CD14-positive monocyte (primary cell): ENCODE data around the gene KLF15. TPM values are rescaled to one million over a fixed set of nuclear protein-coding genes. Genes with fewer than 3 reads are reported as not detected.

Source experiments
- DNase-seq, 3 donors: peaks; one replicate each; pipeline ENCODE4 v3.0.0-alpha.2; 2011 to 2022
- H2AFZ ChIP-seq: 2 replicates; pipeline ENCODE4 v1.6.0; 2012; ENCODE audit warnings: mild to moderate bottlenecking, low read depth, low read length, inconsistent platforms; ENCODE audit not compliant: insufficient read depth, poor library complexity, severe bottlenecking
- H3K27ac ChIP-seq, 2 donors: 1 replicate in 1 of 2; 2 replicates in 1 of 2; pipeline ENCODE4 v1.5.1; 2012 to 2013; ENCODE audit warnings: low read length in 2 of 2, control low read depth in 1 of 2, inconsistent platforms in 1 of 2, low read depth in 1 of 2, mild to moderate bottlenecking in 1 of 2
- H3K27me3 ChIP-seq, 2 donors: one replicate each; pipeline versions ENCODE4 v1.6.0 to v1.6.1; 2011 to 2013; ENCODE audit warnings: low read length in 2 of 2; ENCODE audit not compliant: control insufficient read depth in 2 of 2, insufficient read depth in 2 of 2
- H3K36me3 ChIP-seq, 2 donors: replicated peaks in 1 of 2; 1 replicate in 1 of 2; 2 replicates in 1 of 2; pipeline versions ENCODE4 v1.5.1 to v1.6.1; 2012 to 2013; ENCODE audit warnings: low read length in 2 of 2, control low read depth in 1 of 2, inconsistent platforms in 1 of 2, mild to moderate bottlenecking in 1 of 2; ENCODE audit not compliant: insufficient read depth in 2 of 2, control insufficient read depth in 1 of 2
- H3K4me1 ChIP-seq, 2 donors: 1 replicate in 1 of 2; 2 replicates in 1 of 2; pipeline versions ENCODE4 v1.5.1 to v1.6.1; 2012 to 2013; ENCODE audit warnings: low read length in 2 of 2, control low read depth in 1 of 2, inconsistent platforms in 1 of 2, mild to moderate bottlenecking in 1 of 2, moderate library complexity in 1 of 2; ENCODE audit not compliant: insufficient read depth in 2 of 2, control insufficient read depth in 1 of 2
- H3K4me2 ChIP-seq: replicated peaks from 2 replicates; pipeline ENCODE3; 2012; ENCODE audit warnings: low read length, moderate library complexity, mild to moderate bottlenecking; ENCODE audit not compliant: poor library complexity, severe bottlenecking; ENCODE audit errors: extremely low read depth
- H3K4me3 ChIP-seq, 3 experiments: fragments of 200-600 bp in 1 of 3; sonication (generic) in 1 of 3; replicated peaks in 1 of 3; 1 replicate in 2 of 3; 2 replicates in 1 of 3; pipeline ENCODE4 v1.5.1; 2011 to 2013; ENCODE audit warnings: low read length in 3 of 3, mild to moderate bottlenecking in 3 of 3, control low read depth in 2 of 3, low read depth in 2 of 3, inconsistent platforms in 1 of 3, moderate library complexity in 1 of 3
- H3K79me2 ChIP-seq: 2 replicates; pipeline ENCODE4 v1.6.0; 2012; ENCODE audit warnings: mild to moderate bottlenecking, control low read depth, inconsistent platforms, low read length, moderate library complexity; ENCODE audit not compliant: insufficient read depth
- H3K9ac ChIP-seq: 2 replicates; pipeline ENCODE4 v1.6.0; 2017; ENCODE audit warnings: low read length, mild to moderate bottlenecking; ENCODE audit not compliant: insufficient read depth, poor library complexity, severe bottlenecking
- H3K9me3 ChIP-seq, 2 donors: replicated peaks in 1 of 2; 1 replicate in 1 of 2; 2 replicates in 1 of 2; pipeline versions ENCODE4 v1.5.1 to v1.6.1; 2012 to 2013; ENCODE audit warnings: low read length in 2 of 2, control low read depth in 1 of 2; ENCODE audit not compliant: control insufficient read depth in 1 of 2, insufficient read depth in 1 of 2
- H4K20me1 ChIP-seq: 2 replicates; pipeline ENCODE4 v1.6.0; 2012; ENCODE audit warnings: mild to moderate bottlenecking, low read length, control low read depth, moderate library complexity; ENCODE audit not compliant: insufficient read depth
- H3K27ac Mint-ChIP-seq, 7 donors: one replicate each; pipeline ENCODE4 v1.8.0; 2020; ENCODE audit warnings: mild to moderate bottlenecking in 7 of 7, mixed read lengths in 7 of 7, moderate library complexity in 6 of 7, inconsistent platforms in 2 of 7
- H3K27me3 Mint-ChIP-seq, 3 donors: one replicate each; pipeline ENCODE4 v1.8.0; 2021 to 2022; ENCODE audit warnings: low read depth in 3 of 3, mild to moderate bottlenecking in 3 of 3, mixed read lengths in 3 of 3, moderate library complexity in 3 of 3, inconsistent platforms in 1 of 3
- H3K36me3 Mint-ChIP-seq, 2 donors: one replicate each; pipeline ENCODE4 v1.8.0; 2020; ENCODE audit warnings: mixed read lengths in 2 of 2, inconsistent platforms in 1 of 2, mild to moderate bottlenecking in 1 of 2
- H3K4me1 Mint-ChIP-seq: one replicate; pipeline ENCODE4 v1.8.0; 2020; ENCODE audit warnings: mild to moderate bottlenecking, mixed read lengths
- H3K4me3 Mint-ChIP-seq, 2 donors: one replicate each; pipeline ENCODE4 v1.8.0; 2020; ENCODE audit warnings: mild to moderate bottlenecking in 2 of 2, mixed read lengths in 2 of 2, moderate library complexity in 1 of 2
- H3K9me3 Mint-ChIP-seq, 7 donors: one replicate each; pipeline ENCODE4 v1.8.0; 2020 to 2022; ENCODE audit warnings: mixed read lengths in 7 of 7, mild to moderate bottlenecking in 6 of 7, moderate library complexity in 6 of 7, inconsistent platforms in 2 of 7
- CTCF ChIP-seq: fragments of 200-600 bp; IDR thresholded peaks from one replicate; pipeline ENCODE4 v1.8.0; 2022; ENCODE audit warnings: antibody characterized with exemption, mild to moderate bottlenecking
- WGBS: methylation state at CpG from one replicate; pipeline ENCODE4 v1.1.5; 2013; ENCODE audit warnings: missing lambda C conversion rate; ENCODE audit not compliant: insufficient coverage; 5-methylcytosine and 5-hydroxymethylcytosine counted together
- intact Hi-C, 2 donors: fragments of 100-400 bp; cut with micrococcal nuclease; formaldehyde crosslinking; loops; one replicate each; pipeline versions ENCODE4 v1.15.0 to v1.15.1; 2023
- polyA plus RNA-seq, 3 donors: library from polyadenylated mRNA; depleted of rRNA in 1 of 3; unstranded in 2 of 3; stranded (reverse) in 1 of 3; fragments of 300-500 nt in 2 of 3; fragments of >200 nt in 1 of 3; fragmentation: Illumina TruSeq in 2 of 3; gene quantifications; 1 replicate in 2 of 3; 2 replicates in 1 of 3; pipeline ENCODE4 v1.2.3, GENCODE V29; 2012 to 2021

KLF15 gene
- polyA plus RNA-seq, 3 donors: not detected

GRCh38 chr3:126293370-126294082 is 63.7 kb downstream of the KLF15 start:
- Histone ChIP-seq H3K27ac (no peak overlapping the region), H3K27me3 (peaks cover 15 to 29% of the 10 kb centered on the region in 2 donors), H3K4me3 (no peak overlapping the region), H3K4me2 (no peak overlapping the region), H2AFZ (no peak overlapping the region), H3K4me1 (no peaks in the 10 kb centered on the region), H3K36me3 (no peaks in the 10 kb centered on the region), H4K20me1 (no peaks in the 10 kb centered on the region), H3K9ac (no peak overlapping the region), H3K9me3 (peaks cover 0 to 1% of the 10 kb centered on the region in 2 donors), H3K79me2 (no peaks in the 10 kb centered on the region)
- Mint-ChIP-seq H3K36me3 (no peaks in the 10 kb centered on the region), H3K4me3 (no peak overlapping the region), H3K4me1 (peaks cover 7% of the 10 kb centered on the region), H3K27me3 (peaks cover 28 to 48% (median 33%) of the 10 kb centered on the region in 3 donors), H3K9me3 (peaks cover 0 to 3% (median 0%) of the 10 kb centered on the region in 7 donors), H3K27ac (no peak overlapping the region)
- TF ChIP-seq CTCF: no peak
- DNase-seq: no peak
- 76% methylated on average over 16 of the region's 17 CpGs for WGBS
- intact Hi-C loops: no loop called here

Other genes with a start within 250 kb of the KLF15 start
- not detected for gene ALDH1L1, start 176.8 kb downstream of the KLF15 start, polyA plus RNA-seq
- not detected for gene CFAP100, start 37.5 kb upstream of the KLF15 start, polyA plus RNA-seq
- gene ZXDC, start 118.5 kb upstream of the KLF15 start, polyA plus RNA-seq: 10 to 100 TPM in 1 of 3 donors, 1 to 10 TPM in 2; 6.3 to 44.8 (median 9.7) TPM
- gene UROC1, start 160.4 kb upstream of the KLF15 start, polyA plus RNA-seq: not detected
- 10 to 100 TPM; 16.6 to 41.8 (median 39.2) TPM for gene CHST13, start 166.7 kb upstream of the KLF15 start, polyA plus RNA-seq
- gene C3orf22, start 201.5 kb upstream of the KLF15 start, polyA plus RNA-seq: not detected